Cerebellar nuclear complex (tissue), 1 donor: Measurements from ENCODE around the gene BPIFA2.

ENCODE experiments used
- DNase-seq, 2 experiments: peaks; one replicate each; lab custom pipeline; 2025; lab: John Stamatoyannopoulos, UW

Gene BPIFA2

GRCh38 chr20:33199026-33199425 is 31.1 kb downstream of the BPIFA2 start:
- DNase-seq: no peak

- peak; percentile 8 to 76 for DNase-seq
Measured at GRCh38 chr20:33202451-33202850, 34.5 kb downstream of the BPIFA2 start.

- DNase-seq: no peak
Measured at GRCh38 chr20:33203444-33203843, 35.5 kb downstream of the BPIFA2 start.

- no peak for DNase-seq
Measured at GRCh38 chr20:33209789-33210188, 41.8 kb downstream of the BPIFA2 start.

GRCh38 chr20:33210371-33210770 is 42.4 kb downstream of the BPIFA2 start:
- no peak for DNase-seq

GRCh38 chr20:33211817-33212424 is 44.0 kb downstream of the BPIFA2 start:
- DNase-seq: peak; percentile 15 to 58

- DNase-seq: no peak
Measured at GRCh38 chr20:33217052-33217451, 49.1 kb downstream of the BPIFA2 start, which contains the start of gene BPIFA3. Gene BPIFA3 (plus strand): TSS chr20:33217352. CDS start chr20:33217537, 185 bp downstream.

- no peak for DNase-seq
Measured at GRCh38 chr20:33224399-33224798, 56.4 kb downstream of the BPIFA2 start.

GRCh38 chr20:33229843-33230242 is 61.9 kb downstream of the BPIFA2 start:
- DNase-seq: no peak
